HG03354 (cell line): Measurements from ENCODE around the gene SLC25A22.

Source experiments
- ATAC-seq: cut with Tn5 transposase; IDR thresholded peaks from one replicate; pipeline ENCODE4 v1.9.1; 2021; ENCODE audit warnings: mild to moderate bottlenecking; ENCODE audit not compliant: unreplicated experiment, poor library complexity, severe bottlenecking

Gene SLC25A22

DNA sequence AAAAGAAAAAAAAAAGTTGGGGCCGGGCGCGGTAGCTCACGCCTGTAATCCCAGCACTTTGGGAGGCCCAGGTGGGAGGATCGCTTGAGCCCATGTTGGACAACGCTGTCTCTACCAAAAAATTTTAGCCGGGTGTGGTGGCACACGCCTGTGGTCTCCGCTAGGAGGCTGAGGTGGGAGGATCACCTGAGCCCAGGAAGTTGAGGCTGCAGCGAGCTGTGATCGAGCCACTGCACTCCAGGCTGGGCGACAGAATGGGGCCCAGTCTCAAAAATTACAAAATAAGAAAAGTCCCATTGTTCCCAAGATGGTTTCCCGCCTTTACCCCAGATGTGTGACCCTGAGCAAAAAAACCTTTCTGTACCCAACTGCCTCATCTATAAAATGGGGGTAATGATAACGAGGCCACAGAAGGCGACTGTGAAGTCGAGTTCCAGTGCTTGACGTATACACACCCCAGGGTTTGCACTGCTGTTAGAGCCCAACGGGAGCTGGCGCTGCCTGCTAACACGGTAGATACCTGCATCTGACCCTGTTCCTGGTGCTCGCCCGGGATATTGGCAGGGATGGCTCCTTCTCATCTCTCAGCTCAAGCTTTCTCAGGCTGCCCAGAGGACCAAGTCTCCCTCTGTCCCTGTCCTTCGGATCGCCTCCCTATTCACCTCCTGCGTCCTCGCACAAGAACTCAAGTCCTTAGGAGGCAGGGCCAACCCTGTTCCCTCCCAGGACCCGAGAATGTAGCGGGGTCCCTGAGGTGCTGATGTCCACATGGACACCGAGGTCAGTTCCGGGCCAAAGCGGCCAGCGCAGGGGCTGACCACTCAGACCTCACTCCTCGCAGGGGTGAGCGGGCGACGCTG is 10.6 kb upstream of the SLC25A22 start:
- ATAC-seq: peak; percentile 1

DNA sequence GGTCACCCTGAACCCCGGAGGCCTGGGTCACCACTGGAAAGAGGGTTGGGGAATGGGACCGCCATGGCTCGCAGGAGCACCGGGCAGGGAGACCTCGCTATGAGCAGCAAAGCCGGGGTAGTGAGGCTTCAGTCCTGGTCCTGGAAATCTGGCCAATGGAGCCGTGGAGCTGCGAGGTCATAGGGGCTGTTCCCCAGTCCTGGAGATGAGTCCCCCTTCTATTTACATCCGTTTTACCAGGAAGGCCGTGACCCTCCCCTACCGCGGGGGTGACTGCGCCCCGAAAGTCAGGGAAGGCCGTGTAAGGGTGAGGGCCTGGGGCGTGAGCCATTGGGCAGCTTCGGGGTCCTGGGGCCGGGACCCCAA is 6.5 kb upstream of the SLC25A22 start:
- ATAC-seq: no peak

DNA sequence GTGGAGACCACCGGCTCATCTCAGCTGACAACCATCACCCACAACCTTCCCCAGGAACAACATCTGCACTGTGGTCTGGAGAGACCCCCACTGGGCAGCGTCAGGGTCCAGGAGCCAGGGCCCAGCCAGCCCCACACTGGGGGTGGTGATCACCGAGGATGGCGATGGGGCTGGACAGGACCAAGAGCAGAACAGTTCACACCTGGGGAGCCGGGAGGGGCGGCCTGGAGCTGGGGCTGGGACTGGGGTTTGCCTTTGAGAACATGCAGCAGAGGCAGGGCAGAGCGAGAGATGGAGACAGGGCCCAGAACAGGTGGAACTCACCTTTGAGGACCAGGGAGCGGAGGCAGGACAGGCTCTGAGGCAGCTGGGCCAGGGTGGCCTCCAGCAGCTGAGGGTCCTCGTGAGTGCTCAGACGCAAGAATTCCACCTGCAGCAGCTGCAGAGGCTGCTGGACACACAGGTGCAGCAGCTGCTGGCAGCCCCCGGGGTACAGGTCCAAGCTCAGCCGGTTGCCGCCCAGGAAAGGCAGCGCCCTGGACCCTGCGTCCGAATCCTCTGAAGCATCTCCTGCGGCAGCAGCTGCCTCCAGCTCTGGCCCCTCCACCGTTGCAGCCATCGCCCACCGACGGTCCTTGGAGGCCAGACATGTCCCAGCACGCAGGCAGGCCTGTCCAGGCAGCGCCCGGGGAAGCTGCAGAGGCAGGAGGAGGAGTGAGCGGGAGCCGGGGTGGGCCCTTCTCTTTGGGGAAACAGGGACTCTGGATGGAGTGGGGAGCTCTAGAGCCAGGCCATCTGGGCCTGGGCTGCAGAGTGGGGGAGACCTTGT is 5.9 kb upstream of the SLC25A22 start:
- no peak for ATAC-seq

DNA sequence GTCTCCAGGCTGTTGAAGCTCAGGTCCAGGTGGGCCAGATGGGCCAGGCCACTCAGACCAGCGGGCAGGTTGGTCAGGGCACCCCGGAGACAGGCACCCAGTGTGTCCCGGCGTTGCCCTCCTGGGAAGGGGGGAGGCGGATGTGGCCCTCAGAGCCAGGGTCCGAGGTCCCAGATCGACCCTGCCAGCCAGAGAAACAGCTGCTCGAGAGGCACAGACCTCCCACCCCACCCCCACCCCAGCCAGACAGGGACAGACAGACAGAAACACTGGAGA is 5.3 kb upstream of the SLC25A22 start:
- ATAC-seq: no peak

DNA sequence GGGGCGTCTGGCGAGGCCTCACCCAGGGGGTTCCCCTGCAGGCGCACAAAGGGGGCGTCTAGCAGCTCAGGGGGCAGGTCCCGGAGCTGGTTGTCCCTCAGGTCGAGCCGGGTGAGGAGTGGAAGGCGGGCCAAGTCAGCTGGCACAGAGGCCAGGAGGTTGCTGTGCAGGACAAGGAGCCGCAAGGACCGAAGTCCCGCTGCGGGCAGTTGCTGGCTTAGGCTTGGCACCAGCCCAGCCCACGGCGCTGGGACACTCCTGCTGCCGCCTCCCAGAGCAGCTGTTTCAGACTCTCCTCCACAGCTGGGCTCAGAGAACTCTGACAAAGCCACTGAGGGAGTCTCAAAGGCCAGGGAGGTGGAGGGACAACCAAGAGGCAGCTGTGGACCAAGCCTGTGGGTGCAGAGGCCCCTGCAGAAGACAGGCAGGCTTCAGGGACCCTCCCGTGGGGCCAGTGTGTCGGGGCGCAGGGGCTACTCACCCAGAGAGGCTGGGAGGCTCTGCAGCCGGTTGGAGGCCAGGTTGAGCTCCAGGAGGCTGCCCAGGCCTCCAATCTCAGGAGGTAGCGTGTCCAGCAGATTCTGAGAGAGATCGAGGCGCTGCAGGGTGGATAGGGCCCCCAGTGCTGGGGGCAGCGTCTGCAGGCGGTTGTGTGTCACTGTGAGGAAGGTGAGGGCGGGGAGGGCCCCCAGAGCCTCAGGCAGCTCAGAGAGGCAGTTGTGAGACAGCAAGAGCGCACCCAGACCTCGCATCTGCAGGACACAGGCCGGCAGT is 4.8 kb upstream of the SLC25A22 start:
- no peak for ATAC-seq

DNA sequence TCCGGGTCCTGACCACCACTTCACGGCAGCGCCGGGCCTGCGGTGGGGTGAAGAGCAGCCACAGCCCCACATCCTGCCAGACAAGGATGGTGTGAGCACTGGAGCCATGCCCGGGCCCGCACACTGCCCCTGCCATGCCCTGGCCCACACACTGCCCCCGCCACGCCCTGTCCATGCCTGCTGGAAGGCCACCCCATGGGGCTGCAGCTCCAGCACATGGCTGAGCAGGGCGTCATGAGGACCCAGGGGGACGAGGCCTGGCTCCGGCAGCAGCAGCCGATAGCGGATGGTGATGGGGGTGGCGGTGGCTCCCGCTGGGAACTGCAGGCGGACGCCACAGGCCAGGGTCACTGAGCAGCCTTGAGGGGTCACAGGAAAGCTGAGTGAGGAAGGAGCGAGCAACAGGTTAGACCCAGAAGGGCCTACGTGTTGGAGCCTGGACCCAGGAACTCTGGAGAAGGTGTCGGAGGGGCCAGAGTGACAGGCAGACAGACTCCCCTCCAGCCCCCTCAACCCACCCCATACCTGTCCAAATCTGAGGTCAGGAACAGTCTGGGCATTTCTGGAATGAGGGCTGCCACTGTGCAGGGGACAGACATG is 4.0 kb upstream of the SLC25A22 start:
- ATAC-seq: no peak

DNA sequence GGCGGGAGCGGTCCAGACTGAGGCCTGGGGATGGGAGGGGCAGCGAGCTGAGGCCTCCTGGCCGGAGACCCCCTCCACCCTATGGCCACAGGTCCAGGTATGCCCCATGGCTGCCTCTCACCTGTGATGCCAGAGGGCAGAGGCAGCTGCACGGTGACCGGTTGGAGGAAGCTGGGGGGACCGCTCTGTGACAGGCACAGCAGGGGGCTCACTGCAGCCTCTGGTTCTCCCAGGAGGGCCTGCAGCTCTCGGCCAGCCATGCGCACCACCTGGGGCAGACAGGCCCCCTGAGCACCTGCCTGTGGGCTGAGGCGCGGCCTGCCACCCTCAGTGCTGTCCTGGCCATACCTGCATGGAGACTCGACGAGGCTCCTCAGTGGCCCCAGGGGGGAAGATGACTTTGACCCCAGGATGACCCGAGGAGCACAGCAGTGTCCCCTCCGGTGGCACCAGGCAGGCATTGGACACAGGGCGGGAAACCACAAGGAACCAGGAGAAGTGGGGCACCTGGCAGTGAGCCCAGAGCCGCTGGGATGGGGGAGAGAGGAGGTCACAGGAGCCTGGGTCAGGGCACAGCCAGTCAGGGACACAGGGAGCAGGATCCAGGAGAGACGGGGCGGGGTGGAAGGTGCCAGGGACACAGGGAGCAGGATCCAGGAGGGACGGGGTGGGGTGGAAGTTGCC is 3.2 kb upstream of the SLC25A22 start:
- no peak for ATAC-seq

DNA sequence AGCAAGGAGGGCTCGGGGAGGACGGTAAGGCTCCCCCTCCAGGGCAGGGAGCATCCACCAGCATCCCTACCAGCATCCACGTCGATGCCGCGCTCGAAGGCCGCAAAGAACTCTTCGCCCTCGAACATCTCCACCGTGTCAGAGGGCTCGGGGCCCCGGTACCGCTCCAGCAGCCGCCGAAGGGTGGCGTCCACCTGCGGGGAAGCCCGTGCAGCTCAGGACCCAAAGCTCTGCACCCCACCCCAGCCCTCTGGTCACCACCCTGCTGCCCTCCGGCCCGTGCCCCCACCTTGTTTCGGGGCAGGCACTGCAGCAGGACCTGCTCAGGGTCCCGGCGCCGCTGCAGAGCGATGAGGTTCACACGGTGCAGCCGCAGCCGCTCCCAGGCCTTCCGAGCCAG is 2.4 kb upstream of the SLC25A22 start:
- no peak for ATAC-seq

DNA sequence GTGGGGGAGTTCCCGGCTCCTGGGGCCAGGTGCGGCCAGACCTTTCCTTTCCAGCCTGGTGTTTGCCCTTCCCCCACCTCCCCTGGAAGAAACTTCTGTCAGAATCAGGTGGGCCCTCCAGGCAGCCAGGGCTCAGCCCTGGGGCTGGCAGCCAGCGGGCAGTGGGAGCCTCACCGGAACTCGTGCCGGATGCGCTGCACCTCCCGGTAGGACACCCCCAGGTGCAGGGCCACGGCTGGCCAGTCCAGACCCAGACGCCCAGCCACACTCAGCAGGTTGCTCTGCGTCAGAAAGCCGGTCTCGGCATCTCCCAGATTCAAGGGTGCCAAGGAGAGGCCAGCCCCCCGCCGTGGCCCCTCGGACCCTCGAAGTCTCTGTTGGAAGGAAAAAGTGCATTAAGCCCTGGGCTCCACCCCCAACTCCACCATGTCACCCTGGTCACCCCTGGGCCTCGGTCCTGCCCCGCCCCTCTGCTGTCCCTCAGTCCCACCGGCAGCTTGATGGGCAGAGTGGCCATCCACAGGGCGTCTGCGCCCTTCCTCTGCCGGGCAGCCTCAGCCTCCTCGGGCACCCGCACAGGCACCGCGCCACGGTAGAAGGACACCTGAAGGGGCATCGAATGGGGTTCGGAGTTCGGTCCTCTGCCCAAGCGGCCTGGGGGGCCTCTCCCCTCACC is 1.7 kb upstream of the SLC25A22 start:
- no peak for ATAC-seq

DNA sequence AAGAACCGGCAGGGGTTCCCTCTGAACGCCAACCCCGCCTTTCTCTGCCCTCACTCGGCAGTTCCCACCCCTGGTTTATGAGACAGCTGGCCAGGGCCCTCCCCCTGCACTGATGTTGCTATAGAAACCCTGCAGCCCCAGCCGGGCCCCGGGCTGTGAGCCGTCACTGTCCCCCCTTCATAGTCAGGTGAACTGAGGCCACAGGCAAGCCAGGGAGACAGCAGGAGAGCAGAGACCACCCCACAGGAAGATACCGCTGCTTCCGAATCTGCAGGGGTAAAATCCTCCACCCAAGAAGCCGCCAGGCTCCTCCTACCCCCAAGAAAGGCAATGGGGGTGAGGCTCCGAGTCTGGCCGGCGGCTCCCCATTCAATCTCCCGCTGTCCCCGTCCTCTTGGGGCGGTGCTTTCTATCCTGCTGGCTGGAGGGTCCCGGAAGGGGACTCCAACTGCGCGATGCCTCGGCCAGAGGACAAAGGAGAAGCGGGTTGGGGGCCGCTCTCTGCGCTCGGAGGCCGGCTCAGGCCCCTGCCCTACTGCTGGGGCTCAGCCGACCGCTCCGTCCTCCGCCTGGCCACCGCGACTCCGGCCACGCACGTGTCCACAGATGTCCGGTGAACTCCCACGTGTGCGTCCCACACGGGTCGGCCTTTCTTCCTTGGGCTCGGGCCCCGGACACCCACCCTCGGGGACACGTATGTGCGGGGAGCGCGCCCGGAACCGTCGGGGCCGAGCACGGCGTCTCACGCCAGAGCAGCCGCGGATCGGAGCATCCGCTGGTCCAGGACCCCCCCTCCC is 587 bp downstream of the SLC25A22 start:
- peak; percentile 49 for ATAC-seq

DNA sequence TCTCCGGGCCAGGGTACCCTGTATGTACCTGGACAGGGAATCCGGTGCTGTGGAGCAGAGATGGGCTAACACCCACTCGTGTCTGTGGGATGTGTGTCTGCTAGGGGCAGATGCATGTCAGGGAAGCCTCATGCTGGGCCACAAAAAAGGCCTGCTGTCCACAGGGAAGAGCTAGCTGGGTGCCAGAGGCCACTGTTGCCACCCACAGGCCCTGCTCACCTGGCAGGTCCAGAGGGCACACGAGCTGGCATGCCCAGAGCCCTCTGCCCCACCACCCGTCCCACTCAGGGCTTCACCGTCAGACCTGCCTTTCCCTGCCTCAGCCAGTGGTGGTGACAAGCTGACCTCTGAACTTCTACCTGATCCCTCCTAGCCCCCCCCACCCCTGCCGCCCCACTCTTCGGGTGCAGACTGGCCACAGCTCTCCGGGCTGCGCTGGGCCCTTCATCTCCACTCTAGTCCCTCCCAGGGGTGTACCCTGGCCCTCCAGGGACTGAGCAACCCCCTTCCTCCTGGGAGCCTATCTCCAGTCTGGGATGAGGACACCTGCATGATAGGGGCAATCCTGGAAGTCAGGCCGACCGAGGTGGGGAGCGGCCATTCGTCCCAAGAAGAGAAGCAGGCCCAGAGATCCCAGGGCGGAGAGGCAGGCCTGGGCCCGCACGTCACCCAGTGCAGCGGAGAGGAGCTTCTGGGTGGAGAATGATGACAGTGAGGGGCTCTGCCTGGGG is 1.4 kb downstream of the SLC25A22 start:
- ATAC-seq: no peak

DNA sequence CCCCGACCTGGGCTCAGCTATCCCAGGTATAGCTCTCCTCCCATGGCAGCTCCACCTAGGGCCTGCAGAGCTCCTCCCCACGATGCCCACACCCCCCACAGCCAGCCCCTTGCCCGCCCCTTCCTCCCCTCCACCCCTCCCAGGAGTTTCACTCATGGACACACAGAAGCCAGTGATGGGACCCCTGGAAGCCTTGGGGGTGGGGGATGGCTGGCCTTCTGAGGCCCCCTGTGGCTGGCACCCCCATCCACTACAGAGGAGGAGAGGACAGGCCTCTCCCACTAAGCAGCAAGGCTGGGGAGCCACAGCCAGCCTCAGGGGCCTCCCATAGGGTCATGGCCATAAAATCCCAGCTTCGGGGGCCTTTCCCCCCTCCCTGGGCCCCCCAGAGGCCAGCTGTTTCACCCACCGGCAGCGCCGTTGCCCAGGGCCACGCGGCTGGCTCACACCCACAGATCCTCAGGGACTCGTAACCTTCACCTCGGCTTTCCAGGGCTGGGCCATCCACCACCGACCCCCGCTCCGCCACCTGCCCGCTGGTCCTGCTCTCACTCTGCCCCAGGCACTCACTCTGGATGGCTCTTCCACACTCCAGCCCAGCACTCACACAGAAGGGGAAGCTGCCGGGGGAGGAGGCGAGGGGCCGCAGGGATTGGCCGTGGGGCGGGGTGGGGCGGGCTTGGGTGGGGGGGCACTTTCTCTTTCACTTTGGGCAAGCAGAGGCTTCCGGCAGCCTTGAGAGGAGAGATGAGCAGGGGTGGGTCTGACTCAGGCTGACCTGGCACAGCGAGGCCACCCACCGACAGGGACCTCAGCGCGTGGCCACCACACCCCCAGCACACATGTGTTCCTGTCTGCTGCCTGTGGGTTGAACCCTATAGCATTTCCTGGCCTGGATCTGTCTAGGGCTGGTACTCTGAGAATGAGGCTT is 2.2 kb downstream of the SLC25A22 start:
- ATAC-seq: no peak

DNA sequence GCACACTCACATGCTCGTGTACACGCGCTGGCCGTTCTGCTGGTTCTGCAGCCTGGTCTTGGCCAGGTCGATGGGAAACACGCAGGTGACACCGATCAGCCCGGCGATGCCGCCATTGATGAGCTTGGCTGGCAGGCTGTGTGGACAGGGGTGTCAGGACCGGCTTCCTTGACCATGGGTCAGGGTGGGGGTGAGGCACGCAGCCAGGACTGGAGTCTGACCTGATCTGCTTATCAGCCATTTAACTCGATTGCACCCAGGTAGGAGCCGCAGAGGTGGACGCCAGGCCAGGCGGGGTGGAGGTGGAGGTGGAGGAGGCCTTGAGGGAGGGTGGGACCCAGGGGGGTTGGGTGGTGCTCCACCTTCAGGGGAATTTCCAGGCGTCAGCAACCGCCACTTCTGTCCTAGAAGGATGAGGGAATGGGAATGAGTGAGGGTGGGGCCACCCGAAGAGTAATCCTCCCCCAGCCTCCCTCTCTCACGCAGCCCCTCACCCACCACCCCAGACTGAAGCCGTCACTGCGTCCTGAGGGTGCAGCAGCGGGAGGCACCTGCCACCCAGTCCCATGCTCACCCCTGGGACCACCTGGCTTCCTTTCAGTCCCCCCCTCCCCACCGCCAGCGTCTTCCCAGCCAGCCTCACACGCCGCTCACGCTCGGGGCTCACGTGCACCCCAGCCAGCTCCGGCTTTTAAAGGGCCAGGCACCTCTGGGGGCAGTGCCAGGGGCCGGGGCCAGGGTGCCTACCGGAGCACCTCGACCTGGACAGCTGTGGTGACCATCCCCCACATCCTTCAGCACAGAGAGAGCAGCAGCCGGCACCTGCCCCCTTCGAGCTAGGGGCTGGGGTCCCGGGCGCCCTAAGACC is 3.1 kb downstream of the SLC25A22 start:
- ATAC-seq: no peak

DNA sequence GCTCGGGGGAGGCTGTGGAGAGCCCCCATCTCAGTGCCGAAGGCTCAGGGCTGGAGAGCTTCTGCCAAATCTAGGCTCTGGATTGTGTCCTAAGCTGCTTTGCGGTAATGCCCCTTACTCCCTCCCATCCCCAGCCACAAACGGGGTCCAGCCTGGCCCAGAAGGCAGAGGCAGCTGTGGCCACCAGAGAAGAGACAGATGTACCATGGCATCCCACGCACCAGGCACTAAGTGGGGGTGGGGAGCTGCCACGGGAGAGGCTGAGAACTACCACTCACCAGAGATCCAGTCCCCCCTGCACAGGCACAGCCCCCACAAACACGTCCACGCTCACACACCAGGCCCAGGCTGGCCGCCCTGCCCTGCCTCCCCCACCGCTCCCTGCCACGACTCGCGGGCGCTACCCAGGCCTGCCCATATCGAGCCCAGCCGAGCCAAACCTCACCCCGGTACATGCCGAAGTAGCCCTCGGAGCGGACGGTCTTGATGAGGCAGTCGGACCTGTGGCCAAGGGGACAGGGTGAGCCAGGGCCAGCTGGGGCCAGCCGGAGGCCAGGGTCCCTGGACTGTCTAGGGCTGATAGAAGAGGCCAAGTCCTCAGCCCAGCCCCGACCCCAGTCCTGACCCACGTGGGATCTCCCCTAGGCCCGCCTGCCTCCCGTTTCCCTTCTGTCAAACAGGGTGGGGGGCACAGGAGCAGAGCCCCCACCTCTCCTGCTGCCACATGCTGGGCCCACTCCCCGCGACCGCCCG is 3.9 kb downstream of the SLC25A22 start:
- ATAC-seq: no peak

DNA sequence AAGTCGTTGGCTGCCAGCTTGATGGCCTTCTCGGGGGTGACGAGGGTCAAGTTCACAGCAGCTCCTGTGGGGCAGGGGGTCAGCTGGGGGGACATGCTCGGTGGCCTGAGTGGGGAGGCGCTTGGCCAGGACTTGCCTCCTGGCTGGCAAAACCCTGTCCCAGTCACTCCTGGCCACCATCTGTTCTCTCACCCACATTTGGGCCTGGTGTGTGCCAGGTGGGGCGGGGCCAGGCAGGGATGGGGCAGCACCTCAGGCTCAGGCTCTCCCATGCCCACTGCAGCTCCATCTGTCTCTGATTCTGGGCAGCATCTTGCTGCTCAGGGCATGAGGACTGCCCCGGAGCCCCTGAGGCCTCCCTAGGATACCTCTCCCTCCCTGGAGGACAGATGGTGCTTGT is 4.5 kb downstream of the SLC25A22 start:
- no peak for ATAC-seq
